Activated CD4-positive, alpha-beta memory T cell treated with anti-CD3 and anti-CD28 coated beads for 36 hours (primary cell): ENCODE results near the gene BSDC1. TPM values are rescaled to one million over a fixed set of nuclear protein-coding genes. Genes with fewer than 3 reads are reported as not detected.

Experiments used
- CTCF ChIA-PET: fragments of 350-600 bp; sonication (Branson Sonifier 250); formaldehyde crosslinking; loops from one replicate; lab custom pipeline; 2021; ENCODE audit warnings: antibody characterized with exemption, inconsistent platforms; lab: Charles Lee
- POLR2A ChIA-PET: fragments of 350-600 bp; sonication (Branson Sonifier 250); formaldehyde crosslinking; loops from one replicate; lab custom pipeline; 2021; ENCODE audit warnings: antibody characterized with exemption; lab: Charles Lee
- DNase-seq: peaks from one replicate; pipeline ENCODE4 v3.0.0-alpha.2; 2020
- H3K27ac Mint-ChIP-seq: one replicate; pipeline ENCODE4 v1.8.0; 2021; ENCODE audit warnings: mixed read lengths
- H3K27me3 Mint-ChIP-seq: one replicate; pipeline ENCODE4 v1.8.0; 2021; ENCODE audit warnings: mixed read lengths
- H3K36me3 Mint-ChIP-seq: one replicate; pipeline ENCODE4 v1.8.0; 2021; ENCODE audit warnings: mixed read lengths
- H3K4me1 Mint-ChIP-seq: one replicate; pipeline ENCODE4 v1.8.0; 2021; ENCODE audit warnings: low read depth, mixed read lengths
- H3K4me3 Mint-ChIP-seq: one replicate; pipeline ENCODE4 v1.8.0; 2021; ENCODE audit warnings: mild to moderate bottlenecking, mixed read lengths
- H3K9me3 Mint-ChIP-seq: one replicate; pipeline ENCODE4 v1.8.0; 2021; ENCODE audit warnings: mixed read lengths
- intact Hi-C: fragments of 100-400 bp; cut with micrococcal nuclease; formaldehyde crosslinking; loops from one replicate; pipeline ENCODE4 v1.15.1; 2023
- total RNA-seq, 2 experiments: library from RNA; stranded (reverse); gene quantifications; one replicate each; pipeline ENCODE4 v1.2.3, GENCODE V29; 2021

Gene BSDC1
- total RNA-seq, 2 experiments from 2014 or later, result 32.1 to 33.2 TPM

DNA sequence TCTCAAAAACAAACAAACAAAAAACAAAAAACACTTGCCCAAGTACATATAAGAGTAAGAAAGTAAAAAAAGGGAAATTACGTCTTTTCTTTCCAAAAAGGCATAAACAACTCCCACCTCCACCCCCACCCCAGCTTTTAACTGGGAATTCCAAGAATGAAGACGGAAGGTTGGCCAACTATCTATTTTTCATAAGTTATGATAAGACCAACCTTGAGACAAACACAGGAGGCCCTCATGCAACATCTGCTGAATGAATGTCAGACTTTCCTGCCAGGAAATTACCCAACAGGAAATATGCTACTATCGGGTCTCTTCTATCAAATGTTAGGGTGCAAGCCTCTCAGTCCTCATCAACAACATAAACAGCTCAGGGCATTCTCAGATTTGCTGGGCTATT lies 1.9 kb downstream of the BSDC1 start:
- H3K27ac Mint-ChIP-seq, result no peak overlapping the region
- H3K4me1 Mint-ChIP-seq, result peaks cover 22% of the 10 kb centered on the region
- peaks cover 2% of the 10 kb centered on the region for H3K9me3 Mint-ChIP-seq
- ChIA-PET CTCF (interaction anchor here (3.1 kb wide), 1 partner anchor 177 kb away, joined by 17 read pairs; no protein-coding TSS in a partner anchor), POLR2A (no interaction called here)
- no peak for DNase-seq
- no peaks in the 10 kb centered on the region for H3K27me3 Mint-ChIP-seq
- peaks cover 5% of the 10 kb centered on the region for H3K36me3 Mint-ChIP-seq
- H3K4me3 Mint-ChIP-seq, result no peak overlapping the region
- intact Hi-C loops, result no loop called here

DNA sequence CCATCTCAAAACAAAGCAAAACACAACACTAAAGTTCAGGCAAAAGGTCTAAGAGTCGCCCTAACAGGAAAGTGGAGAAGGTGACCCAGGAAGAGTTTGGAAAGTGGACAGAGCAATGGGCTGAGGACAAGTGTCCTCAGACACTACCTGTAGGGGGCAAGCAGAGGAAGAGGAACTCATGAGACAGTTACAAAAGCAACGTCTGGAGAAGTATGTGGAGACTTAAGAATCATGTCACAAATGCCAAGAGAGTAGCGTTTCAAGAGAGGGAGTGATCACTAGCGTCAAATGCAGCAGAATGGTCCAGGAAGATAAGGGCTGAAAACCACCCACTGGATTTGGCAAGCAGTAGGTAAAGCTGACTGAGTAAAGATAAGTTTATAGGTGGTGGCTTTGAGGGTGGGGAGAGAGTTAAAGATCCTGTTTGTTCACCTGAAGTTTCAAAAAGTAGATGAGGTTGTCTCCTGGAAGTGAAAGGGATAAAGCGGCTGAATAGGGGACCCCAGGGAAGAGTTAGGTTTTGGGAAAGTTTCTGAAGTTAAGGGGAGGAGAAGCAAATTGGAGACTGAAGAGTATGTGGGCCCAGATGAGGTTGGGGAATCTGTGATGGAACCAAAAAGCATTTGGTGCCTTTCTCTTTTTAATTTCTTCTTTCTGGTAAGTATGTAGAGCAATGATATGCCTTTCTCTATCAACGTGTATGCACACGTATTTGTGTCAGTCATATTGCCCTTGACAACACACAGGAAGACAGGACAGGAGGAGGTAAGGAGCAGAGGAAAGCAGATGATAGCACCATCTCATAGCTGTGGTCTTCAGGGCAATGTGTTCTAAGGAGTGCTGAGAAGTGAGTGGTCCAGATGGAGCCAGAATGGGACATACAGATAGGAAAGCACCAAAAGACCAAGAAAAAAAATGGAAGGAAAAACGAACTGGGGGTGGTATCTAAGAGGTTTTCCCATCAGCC lies 3.1 kb downstream of the BSDC1 start:
- DNase-seq, result no peak
- intact Hi-C loops, result no loop called here
- Mint-ChIP-seq H3K4me1 (peaks cover 25% of the 10 kb centered on the region), H3K36me3 (peaks cover 13% of the 10 kb centered on the region), H3K9me3 (no peaks in the 10 kb centered on the region), H3K27me3 (no peaks in the 10 kb centered on the region), H3K4me3 (no peak overlapping the region), H3K27ac (no peak overlapping the region)
- ChIA-PET POLR2A (no interaction called here), CTCF (no interaction called here)

GRCh38 chr1:32388641-32389040 lies 5.6 kb downstream of the BSDC1 start:
- Mint-ChIP-seq H3K4me3 (no peak overlapping the region), H3K27ac (no peak overlapping the region), H3K9me3 (no peaks in the 10 kb centered on the region), H3K4me1 (peaks cover 14% of the 10 kb centered on the region), H3K27me3 (no peaks in the 10 kb centered on the region), H3K36me3 (peaks cover 17% of the 10 kb centered on the region)
- intact Hi-C loops, result no loop called here
- POLR2A ChIA-PET, result no interaction called here
- DNase-seq, result no peak
- CTCF ChIA-PET, result interaction anchor here (1.1 to 1.6 kb wide), 2 partner anchors 16 to 249 kb away, joined by 3 to 4 read pairs; no protein-coding TSS in a partner anchor

DNA sequence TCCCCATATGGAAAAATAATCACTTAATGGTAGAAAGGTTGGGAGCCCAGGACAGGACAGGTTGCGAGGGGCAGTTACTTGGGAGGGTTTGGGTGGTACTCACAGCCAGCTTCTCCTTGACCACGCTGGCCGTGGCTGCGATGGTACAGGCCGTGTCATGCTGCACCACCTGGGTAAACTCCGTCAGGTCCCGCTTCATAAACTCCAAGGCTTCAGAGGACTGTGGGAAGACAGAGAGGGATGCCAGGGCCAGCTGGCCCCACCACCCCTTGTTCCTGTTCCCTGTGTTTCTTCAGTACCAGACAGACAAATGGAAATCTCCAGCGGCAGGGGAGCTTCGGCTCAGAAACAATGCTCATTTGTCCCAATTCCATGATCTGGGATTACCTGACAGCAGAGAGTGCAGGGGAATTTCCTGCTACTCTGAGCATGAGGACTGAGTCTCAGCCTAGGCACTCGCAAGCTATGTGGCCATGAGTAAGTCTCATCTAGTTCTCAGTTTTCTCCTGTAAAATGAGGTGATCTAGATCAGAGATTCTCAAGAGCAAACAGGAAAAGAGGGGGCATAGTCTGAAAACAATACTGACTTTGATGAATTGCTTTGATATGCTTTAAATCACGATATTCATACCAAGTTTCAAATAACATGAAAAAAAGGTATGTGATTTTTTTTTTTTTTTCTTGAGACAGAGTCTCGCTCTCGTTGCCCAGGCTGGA lies 7.4 kb downstream of the BSDC1 start:
- Mint-ChIP-seq H3K9me3 (no peaks in the 10 kb centered on the region), H3K27me3 (no peaks in the 10 kb centered on the region), H3K36me3 (peaks cover 19% of the 10 kb centered on the region), H3K4me1 (peaks cover 3% of the 10 kb centered on the region), H3K27ac (no peak overlapping the region), H3K4me3 (no peak overlapping the region)
- CTCF ChIA-PET, result interaction anchor here (0.9 to 3.3 kb wide), 4 partner anchors 10 to 171 kb away, joined by 3 to 14 read pairs (median 4); no protein-coding TSS in a partner anchor
- POLR2A ChIA-PET, result interaction anchor here (1.8 kb wide), 1 partner anchor 7 kb away, joined by 4 read pairs; the partner anchor contains the start of gene BSDC1
- DNase-seq, result no peak
- intact Hi-C loops, result no loop called here

DNA sequence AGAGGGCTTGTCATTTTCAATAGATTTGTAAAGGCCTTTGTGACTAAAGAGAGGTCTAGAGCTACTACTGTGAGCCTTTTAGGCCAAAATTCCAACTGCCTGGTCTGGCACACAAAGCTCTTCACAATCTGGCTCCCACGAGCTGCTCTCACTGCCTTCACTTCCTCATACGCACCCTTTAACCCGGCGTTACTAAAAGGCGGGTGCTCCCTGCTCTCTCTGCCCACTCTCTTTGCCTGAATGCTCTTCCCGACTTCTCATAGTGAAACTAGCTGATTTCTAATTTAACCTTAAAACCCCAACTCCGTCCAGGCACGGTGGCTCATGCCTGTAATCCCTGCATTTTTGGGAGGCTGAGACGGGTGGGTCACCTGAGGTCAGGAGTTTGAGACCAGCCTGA lies 14.2 kb downstream of the BSDC1 start:
- ChIA-PET POLR2A (no interaction called here), CTCF (interaction anchor here (0.6 kb wide), 1 partner anchor 200 kb away, joined by 3 read pairs; no protein-coding TSS in a partner anchor)
- no peaks in the 10 kb centered on the region for H3K9me3 Mint-ChIP-seq
- no peak for DNase-seq
- intact Hi-C loops, result no loop called here
- H3K27me3 Mint-ChIP-seq, result no peaks in the 10 kb centered on the region
- H3K4me1 Mint-ChIP-seq, result no peaks in the 10 kb centered on the region
- no peak overlapping the region for H3K27ac Mint-ChIP-seq
- no peak overlapping the region for H3K4me3 Mint-ChIP-seq
- peaks cover 33% of the 10 kb centered on the region for H3K36me3 Mint-ChIP-seq

GRCh38 chr1:32377541-32378220 lies 16.6 kb downstream of the BSDC1 start:
- Mint-ChIP-seq H3K36me3 (peaks cover 27% of the 10 kb centered on the region), H3K9me3 (no peaks in the 10 kb centered on the region), H3K27ac (no peak overlapping the region), H3K27me3 (no peaks in the 10 kb centered on the region), H3K4me3 (no peak overlapping the region), H3K4me1 (peaks cover 5% of the 10 kb centered on the region)
- POLR2A ChIA-PET, result interaction anchor here (1.5 kb wide), 1 partner anchor 16 kb away, joined by 4 read pairs; the partner anchor contains the start of gene BSDC1
- no peak for DNase-seq
- CTCF ChIA-PET, result interaction anchor here (0.6 to 1.8 kb wide), 6 partner anchors 9 to 179 kb away, joined by 3 to 7 read pairs (median 4); partner anchors contain the start of gene BSDC1
- intact Hi-C loops, result no loop called here

GRCh38 chr1:32376199-32376598 lies 18.0 kb downstream of the BSDC1 start:
- Mint-ChIP-seq H3K4me1 (peaks cover 14% of the 10 kb centered on the region), H3K36me3 (peaks cover 25% of the 10 kb centered on the region), H3K9me3 (no peaks in the 10 kb centered on the region), H3K27ac (no peak overlapping the region), H3K4me3 (no peak overlapping the region), H3K27me3 (no peaks in the 10 kb centered on the region)
- intact Hi-C loops, result no loop called here
- ChIA-PET CTCF (interaction anchor here (1.3 kb wide), 1 partner anchor 10 kb away, joined by 3 read pairs; no protein-coding TSS in a partner anchor), POLR2A (no interaction called here)
- DNase-seq, result no peak

DNA sequence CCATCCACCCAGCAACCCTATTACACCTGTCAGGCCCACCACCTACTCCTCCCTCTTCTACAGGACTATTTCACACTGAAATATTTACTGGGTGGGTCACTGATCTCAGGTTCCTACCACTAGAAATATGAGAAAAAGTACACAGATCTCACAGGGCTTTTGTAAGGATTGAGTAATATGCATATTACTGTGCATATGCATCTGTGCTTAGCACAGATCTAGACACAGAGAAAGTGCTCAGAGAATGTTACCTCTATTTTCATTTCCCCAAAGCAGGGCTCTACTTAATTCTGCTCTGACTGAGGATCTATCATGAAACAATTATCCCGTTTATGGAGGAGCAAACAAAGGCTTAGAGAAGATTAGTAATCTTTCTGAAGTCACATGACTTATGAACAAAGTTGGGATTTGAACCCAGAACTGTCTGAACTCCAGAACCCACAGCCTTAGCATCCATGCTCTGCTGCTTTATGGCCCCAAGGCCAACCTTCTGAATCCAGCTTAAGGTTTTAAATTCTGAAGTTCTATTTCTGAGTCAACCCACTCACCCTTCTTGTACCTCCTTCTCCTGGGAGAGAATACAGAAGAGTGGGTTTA lies 20.1 kb downstream of the BSDC1 start:
- no peaks in the 10 kb centered on the region for H3K9me3 Mint-ChIP-seq
- H3K4me3 Mint-ChIP-seq, result no peak overlapping the region
- CTCF ChIA-PET, result interaction anchor here (3.1 kb wide), 1 partner anchor 158 kb away, joined by 19 read pairs; no protein-coding TSS in a partner anchor
- H3K27ac Mint-ChIP-seq, result no peak overlapping the region
- POLR2A ChIA-PET, result no interaction called here
- no peak for DNase-seq
- intact Hi-C loops, result loop anchor here (2.0 kb wide), 1 partner anchor 39 kb away; no protein-coding TSS in a partner anchor
- H3K36me3 Mint-ChIP-seq, result peaks cover 19% of the 10 kb centered on the region
- H3K4me1 Mint-ChIP-seq, result peaks cover 14% of the 10 kb centered on the region
- no peaks in the 10 kb centered on the region for H3K27me3 Mint-ChIP-seq

- Mint-ChIP-seq H3K27me3 (no peaks in the 10 kb centered on the region), H3K27ac (no peak overlapping the region), H3K9me3 (no peaks in the 10 kb centered on the region), H3K36me3 (peaks cover 15% of the 10 kb centered on the region), H3K4me3 (no peak overlapping the region), H3K4me1 (peaks cover 14% of the 10 kb centered on the region)
- intact Hi-C loops, result loop anchor here (2.0 kb wide), 1 partner anchor 37 kb away; no protein-coding TSS in a partner anchor
- DNase-seq, result peak; percentile 63
- ChIA-PET CTCF (interaction anchor here (1.0 to 3.1 kb wide), 5 partner anchors 15 to 168 kb away, joined by 3 to 19 read pairs (median 4); partner anchors contain the start of gene MARCKSL1), POLR2A (no interaction called here)
Measured at GRCh38 chr1:32372149-32372756, 22.0 kb downstream of the BSDC1 start.

DNA sequence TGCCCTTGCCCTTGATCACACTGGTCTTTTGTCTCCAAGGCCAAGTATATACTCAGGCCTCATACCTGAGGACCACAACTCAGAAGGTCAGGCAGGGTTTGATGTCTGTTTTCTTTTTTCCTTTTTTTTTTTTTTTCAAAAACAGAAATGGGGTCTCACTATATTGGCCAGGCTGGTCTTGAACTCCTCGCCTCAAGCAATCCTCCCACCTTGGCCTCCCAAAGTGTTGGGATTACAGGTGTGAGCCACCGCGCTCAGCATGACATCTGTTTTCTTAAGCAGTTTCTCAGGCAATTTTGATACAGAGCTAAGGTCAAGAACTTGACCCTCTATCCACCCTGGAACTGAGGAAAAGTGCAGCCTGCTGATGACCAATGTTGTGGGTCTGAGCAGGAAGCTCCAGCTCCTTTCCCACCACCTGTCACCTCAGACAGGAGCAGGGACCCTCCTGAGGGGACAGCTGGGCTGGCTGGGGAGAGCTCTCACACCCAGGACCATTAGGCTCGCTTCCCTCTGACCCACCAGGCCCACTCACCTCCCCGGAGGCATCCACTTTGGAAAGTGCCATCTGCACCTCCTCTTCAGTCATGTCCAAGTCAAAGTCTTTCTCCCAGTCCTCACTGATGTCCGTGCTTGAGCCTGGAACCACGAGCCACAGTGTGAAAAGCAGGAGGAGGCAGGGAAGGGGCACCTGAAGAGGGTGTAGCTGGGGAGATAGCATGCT lies 26.2 kb downstream of the BSDC1 start:
- POLR2A ChIA-PET, result no interaction called here
- Mint-ChIP-seq H3K27ac (no peak overlapping the region), H3K9me3 (no peaks in the 10 kb centered on the region), H3K27me3 (no peaks in the 10 kb centered on the region), H3K4me3 (no peak overlapping the region), H3K36me3 (peaks cover 16% of the 10 kb centered on the region), H3K4me1 (peaks cover 15% of the 10 kb centered on the region)
- intact Hi-C loops, result no loop called here
- CTCF ChIA-PET, result interaction anchor here (0.6 to 0.7 kb wide), 2 partner anchors 36 to 152 kb away, joined by 3 to 4 read pairs; no protein-coding TSS in a partner anchor
- no peak for DNase-seq
